Testis (tissue), 2 donors: ENCODE data around the gene KL.

Source experiments
- CTCF ChIP-seq, 3 experiments: fragments of 450-650 bp in 2 of 3; fragments of 200-600 bp in 1 of 3; sonication (generic) in 1 of 3; IDR thresholded peaks; one replicate each; pipeline ENCODE4 v1.5.1; 2016 to 2019; ENCODE audit warnings: antibody characterized with exemption in 3 of 3, mild to moderate bottlenecking in 2 of 3, moderate library complexity in 1 of 3
- POLR2A ChIP-seq: fragments of 450-650 bp; IDR thresholded peaks from one replicate; pipeline ENCODE4 v1.6.1; 2017; ENCODE audit warnings: antibody characterized with exemption, mild to moderate bottlenecking, moderate library complexity

DNA sequence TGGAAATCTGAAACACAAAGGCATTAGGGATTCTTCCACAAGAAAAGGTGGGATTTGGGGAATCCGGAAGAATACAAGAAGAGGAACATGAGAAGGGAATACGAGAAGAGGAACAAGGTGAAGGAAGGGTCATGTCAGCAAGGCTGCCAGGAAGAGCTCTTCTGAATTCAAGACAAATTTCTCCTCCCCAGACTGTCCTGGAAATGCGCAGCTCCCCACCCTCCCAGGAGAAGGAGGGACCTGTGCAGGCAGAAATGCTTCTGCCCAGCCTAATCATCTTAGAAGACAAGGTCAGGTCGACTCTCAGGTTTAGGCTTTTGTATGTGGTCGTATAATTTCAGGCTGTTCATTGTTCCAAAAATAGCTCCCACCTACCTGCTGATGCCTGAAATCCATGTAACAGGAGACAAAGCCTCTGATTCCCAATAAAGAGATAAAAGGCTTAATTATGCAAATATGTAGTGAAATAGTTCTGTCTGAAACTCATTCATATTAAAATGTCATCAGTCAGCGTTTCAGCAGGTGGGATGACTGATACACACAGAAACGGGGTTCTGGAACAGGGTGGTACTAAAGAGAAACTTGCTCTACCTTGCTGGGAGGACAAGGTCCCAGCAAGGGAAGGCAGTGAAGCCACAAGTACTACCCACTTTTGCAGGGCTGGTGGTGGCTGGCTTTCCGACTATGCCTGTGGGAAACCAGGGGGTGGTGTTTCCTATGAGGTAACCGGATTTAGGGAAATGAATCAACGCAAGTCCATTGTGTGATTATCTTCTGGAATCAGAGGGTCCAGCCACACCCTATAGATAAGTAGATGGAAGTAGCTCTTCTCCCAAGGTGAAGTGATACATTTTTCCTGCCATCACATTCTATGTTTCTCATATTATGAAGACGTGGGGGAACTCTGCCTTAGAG, 76.1 kb downstream of the KL start:
- TF ChIP-seq CTCF (IDR thresholded peaks at IDR 0.05) (no peak), POLR2A (no peak)
